ENCODE results near the gene VPS33B.

The VPS33B gene

DNA sequence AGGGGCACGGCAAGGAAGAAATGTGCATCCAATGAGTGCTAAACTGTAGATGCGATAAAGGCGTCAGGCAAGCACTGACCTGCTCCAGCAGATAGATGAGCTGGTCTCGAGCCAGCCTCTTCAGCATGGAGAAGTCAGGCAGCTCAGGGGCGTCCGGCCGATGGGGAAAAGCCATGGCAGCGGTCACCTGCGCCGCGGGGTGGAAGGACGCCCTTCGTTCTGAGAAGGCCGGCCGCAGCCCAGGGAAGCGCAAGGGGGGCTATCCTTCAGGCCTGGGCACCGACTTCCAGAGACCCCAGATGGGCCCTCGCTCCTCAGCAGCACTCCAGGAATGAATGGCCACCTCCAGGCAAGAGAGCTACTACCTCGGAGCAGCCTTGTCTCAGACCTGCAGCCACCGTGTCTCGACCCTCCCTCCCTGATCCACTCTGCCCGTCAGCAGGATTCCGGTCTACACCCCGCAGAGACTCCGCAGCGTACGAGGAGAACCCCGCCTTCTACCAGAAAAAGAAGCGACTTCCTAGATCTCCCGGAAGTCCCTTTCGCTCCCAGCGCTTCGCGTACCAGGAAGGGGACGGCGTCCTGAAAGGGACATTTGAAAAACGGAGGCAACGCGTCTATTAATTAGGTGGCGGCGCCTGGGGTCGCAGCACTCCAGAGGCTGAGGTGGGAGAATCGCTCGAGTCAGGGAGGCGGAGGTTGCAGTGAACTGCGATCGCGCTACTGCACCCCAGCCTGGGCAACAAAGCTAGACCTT is at the start of gene VPS33B:
VPS33B (minus strand) TSS at position 520 of the 757 bp plus-strand sequence; CDS start at position 175, 345 bp downstream.
- H3K9ac ChIP-seq (ENCODE audit: low read depth, low read length): peak within 1 kb of the TSS; percentile 71

DNA sequence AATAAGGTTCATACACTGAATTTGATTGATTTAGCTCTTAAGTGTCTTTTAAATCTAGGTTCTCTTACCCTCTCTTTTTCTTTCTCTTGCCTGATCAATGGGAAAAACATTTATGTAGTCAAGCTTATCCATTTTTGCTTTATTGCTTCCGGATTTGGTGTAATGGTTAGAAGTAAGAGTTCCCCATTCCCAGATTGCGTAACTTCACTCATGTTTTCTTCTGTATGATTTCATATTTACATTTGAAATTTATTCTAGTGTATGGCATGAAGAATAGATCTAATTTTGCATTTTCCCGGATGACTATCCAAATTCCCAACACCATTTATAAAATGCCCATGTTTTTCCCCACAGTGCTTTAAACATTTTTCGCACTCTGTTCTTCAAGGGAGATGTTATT is 49.8 kb upstream of the VPS33B start:
- Histone ChIP-seq H3K9ac (ENCODE audit: low read depth, low read length) (no peak overlapping the region), H3K9me3 (ENCODE audit: control insufficient read depth, insufficient read depth, low read length) (no peaks in the 10 kb centered on the region), H3K36me3 (ENCODE audit: control insufficient read depth, insufficient read depth, low read length) (no peaks in the 10 kb centered on the region), H3K4me1 (ENCODE audit: control insufficient read depth, insufficient read depth, low read length) (no peaks in the 10 kb centered on the region), H3K27me3 (ENCODE audit: control insufficient read depth, insufficient read depth, low read length) (no peaks in the 10 kb centered on the region), H3K4me3 (ENCODE audit: low read depth, low read length) (no peak overlapping the region)

More for the DNA sequence above, at the start of gene VPS33B:
- no peaks in the 10 kb centered on the region for H3K36me3 ChIP-seq (ENCODE audit: control insufficient read depth, insufficient read depth, low read length)
- H3K4me1 ChIP-seq (ENCODE audit: control insufficient read depth, insufficient read depth, low read length): peaks cover 4% of the 10 kb centered on the region
- no peaks in the 10 kb centered on the region for H3K9me3 ChIP-seq (ENCODE audit: control insufficient read depth, insufficient read depth, low read length)
- H3K4me3 ChIP-seq (ENCODE audit: low read depth, low read length): peak within 1 kb of the TSS; percentile 94
- H3K27me3 ChIP-seq (ENCODE audit: control insufficient read depth, insufficient read depth, low read length): no peaks in the 10 kb centered on the region

DNA sequence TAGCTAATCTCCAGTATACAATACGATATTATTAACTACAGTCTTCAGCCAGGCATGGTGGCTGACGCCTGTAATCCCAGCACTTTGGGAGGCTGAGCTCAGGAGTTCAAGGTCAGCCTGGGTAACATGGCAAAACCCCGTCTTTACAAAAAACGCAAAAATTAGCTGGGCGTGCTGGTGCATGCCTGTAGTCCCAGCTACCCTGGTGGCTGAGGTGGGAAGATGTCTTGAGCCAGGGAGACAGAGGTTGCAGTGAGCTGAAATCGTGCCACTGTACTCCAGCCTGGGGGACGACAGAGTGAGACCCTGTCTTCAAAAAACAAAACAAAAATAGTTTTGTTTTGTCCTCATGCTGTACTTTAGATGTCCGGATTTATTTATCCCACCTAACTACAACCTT is 48.5 kb upstream of the VPS33B start:
- Histone ChIP-seq H3K4me3 (ENCODE audit: low read depth, low read length) (no peak overlapping the region), H3K4me1 (ENCODE audit: control insufficient read depth, insufficient read depth, low read length) (no peaks in the 10 kb centered on the region), H3K9me3 (ENCODE audit: control insufficient read depth, insufficient read depth, low read length) (no peaks in the 10 kb centered on the region), H3K27me3 (ENCODE audit: control insufficient read depth, insufficient read depth, low read length) (no peaks in the 10 kb centered on the region), H3K9ac (ENCODE audit: low read depth, low read length) (no peak overlapping the region), H3K36me3 (ENCODE audit: control insufficient read depth, insufficient read depth, low read length) (no peaks in the 10 kb centered on the region)

GRCh38 chr15:91068966-91069365 is 46.6 kb upstream of the VPS33B start:
- H3K4me1 ChIP-seq (ENCODE audit: control insufficient read depth, insufficient read depth, low read length): no peaks in the 10 kb centered on the region
- no peaks in the 10 kb centered on the region for H3K36me3 ChIP-seq (ENCODE audit: control insufficient read depth, insufficient read depth, low read length)
- no peaks in the 10 kb centered on the region for H3K27me3 ChIP-seq (ENCODE audit: control insufficient read depth, insufficient read depth, low read length)
- H3K9ac ChIP-seq (ENCODE audit: low read depth, low read length): no peak overlapping the region
- no peaks in the 10 kb centered on the region for H3K9me3 ChIP-seq (ENCODE audit: control insufficient read depth, insufficient read depth, low read length)
- no peak overlapping the region for H3K4me3 ChIP-seq (ENCODE audit: low read depth, low read length)

DNA sequence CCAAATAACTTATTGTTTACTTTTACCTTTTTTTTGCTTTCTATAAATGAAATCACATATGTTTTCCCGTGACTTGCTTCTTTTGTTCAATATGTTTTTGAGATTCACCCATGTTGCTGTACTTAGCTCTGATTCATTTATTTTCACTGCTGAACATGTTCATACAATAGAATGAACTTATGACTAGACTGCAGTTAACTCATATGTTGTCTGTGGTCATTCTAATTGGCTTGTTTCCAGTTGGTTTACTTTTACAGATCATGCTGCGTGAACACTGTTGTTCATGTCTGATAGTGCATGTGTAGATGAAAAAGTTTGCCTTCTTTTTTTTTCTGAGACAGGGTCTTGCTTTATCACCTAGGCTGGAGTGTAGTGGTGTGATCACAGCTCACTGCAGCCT is 46.0 kb upstream of the VPS33B start:
- Histone ChIP-seq H3K27me3 (ENCODE audit: control insufficient read depth, insufficient read depth, low read length) (no peaks in the 10 kb centered on the region), H3K9me3 (ENCODE audit: control insufficient read depth, insufficient read depth, low read length) (no peaks in the 10 kb centered on the region), H3K9ac (ENCODE audit: low read depth, low read length) (no peak overlapping the region), H3K4me1 (ENCODE audit: control insufficient read depth, insufficient read depth, low read length) (no peaks in the 10 kb centered on the region), H3K4me3 (ENCODE audit: low read depth, low read length) (no peak overlapping the region), H3K36me3 (ENCODE audit: control insufficient read depth, insufficient read depth, low read length) (no peaks in the 10 kb centered on the region)

- H3K9ac ChIP-seq (ENCODE audit: low read depth, low read length): no peak overlapping the region
- H3K36me3 ChIP-seq (ENCODE audit: control insufficient read depth, insufficient read depth, low read length): no peaks in the 10 kb centered on the region
- H3K4me1 ChIP-seq (ENCODE audit: control insufficient read depth, insufficient read depth, low read length): no peaks in the 10 kb centered on the region
- no peaks in the 10 kb centered on the region for H3K27me3 ChIP-seq (ENCODE audit: control insufficient read depth, insufficient read depth, low read length)
- H3K4me3 ChIP-seq (ENCODE audit: low read depth, low read length): no peak overlapping the region
- H3K9me3 ChIP-seq (ENCODE audit: control insufficient read depth, insufficient read depth, low read length): no peaks in the 10 kb centered on the region
Observed at GRCh38 chr15:91067036-91067435, 44.6 kb upstream of the VPS33B start.

DNA sequence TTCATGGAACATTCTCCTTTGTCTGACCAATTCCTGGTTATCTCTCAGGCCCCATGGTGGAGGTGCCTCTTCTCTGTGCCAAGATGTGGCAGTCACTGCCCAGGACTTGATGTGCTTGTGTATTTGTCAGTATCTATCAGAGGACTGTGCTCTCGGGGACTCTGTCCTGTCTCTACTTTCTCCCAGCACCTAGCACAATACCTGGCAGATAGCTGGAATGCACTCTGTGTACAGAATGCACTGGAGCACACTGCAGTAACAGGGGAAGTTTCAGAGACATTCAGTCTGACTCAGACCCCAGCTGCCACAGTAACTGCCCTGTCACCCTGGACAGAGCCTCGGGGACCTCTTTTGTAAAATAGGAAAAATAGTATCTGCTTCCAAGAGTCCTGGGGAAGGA is 43.1 kb upstream of the VPS33B start:
- H3K4me3 ChIP-seq (ENCODE audit: low read depth, low read length): no peak overlapping the region
- no peaks in the 10 kb centered on the region for H3K27me3 ChIP-seq (ENCODE audit: control insufficient read depth, insufficient read depth, low read length)
- no peak overlapping the region for H3K9ac ChIP-seq (ENCODE audit: low read depth, low read length)
- H3K4me1 ChIP-seq (ENCODE audit: control insufficient read depth, insufficient read depth, low read length): no peaks in the 10 kb centered on the region
- no peaks in the 10 kb centered on the region for H3K9me3 ChIP-seq (ENCODE audit: control insufficient read depth, insufficient read depth, low read length)
- H3K36me3 ChIP-seq (ENCODE audit: control insufficient read depth, insufficient read depth, low read length): no peaks in the 10 kb centered on the region

DNA sequence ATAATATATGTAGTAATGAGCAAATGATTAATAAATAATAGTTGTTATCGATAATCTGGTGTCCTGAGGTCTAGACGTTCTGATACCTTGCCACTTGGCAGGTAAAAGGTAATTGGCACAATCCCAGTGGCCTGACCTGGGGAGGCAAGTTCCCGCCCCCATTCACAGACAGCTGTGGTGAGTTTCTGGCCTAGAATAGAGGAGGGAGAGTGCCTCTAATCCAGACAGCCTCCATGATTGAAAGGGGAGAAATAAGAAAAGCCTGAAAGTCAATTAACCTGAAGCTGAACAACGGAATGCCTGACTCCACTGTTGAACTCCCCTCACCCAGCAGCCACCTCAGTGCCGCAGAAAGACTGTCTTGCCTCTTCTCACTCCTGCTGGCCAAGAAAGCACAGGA is 39.6 kb upstream of the VPS33B start:
- Histone ChIP-seq H3K9me3 (ENCODE audit: control insufficient read depth, insufficient read depth, low read length) (no peaks in the 10 kb centered on the region), H3K27me3 (ENCODE audit: control insufficient read depth, insufficient read depth, low read length) (peaks cover 2% of the 10 kb centered on the region), H3K9ac (ENCODE audit: low read depth, low read length) (no peak overlapping the region), H3K36me3 (ENCODE audit: control insufficient read depth, insufficient read depth, low read length) (no peaks in the 10 kb centered on the region), H3K4me3 (ENCODE audit: low read depth, low read length) (no peak overlapping the region), H3K4me1 (ENCODE audit: control insufficient read depth, insufficient read depth, low read length) (no peaks in the 10 kb centered on the region)

GRCh38 chr15:91061230-91061629 is 38.8 kb upstream of the VPS33B start:
- Histone ChIP-seq H3K9me3 (ENCODE audit: control insufficient read depth, insufficient read depth, low read length) (no peaks in the 10 kb centered on the region), H3K36me3 (ENCODE audit: control insufficient read depth, insufficient read depth, low read length) (no peaks in the 10 kb centered on the region), H3K4me1 (ENCODE audit: control insufficient read depth, insufficient read depth, low read length) (no peaks in the 10 kb centered on the region), H3K27me3 (ENCODE audit: control insufficient read depth, insufficient read depth, low read length) (peaks cover 4% of the 10 kb centered on the region), H3K4me3 (ENCODE audit: low read depth, low read length) (no peak overlapping the region), H3K9ac (ENCODE audit: low read depth, low read length) (no peak overlapping the region)

DNA sequence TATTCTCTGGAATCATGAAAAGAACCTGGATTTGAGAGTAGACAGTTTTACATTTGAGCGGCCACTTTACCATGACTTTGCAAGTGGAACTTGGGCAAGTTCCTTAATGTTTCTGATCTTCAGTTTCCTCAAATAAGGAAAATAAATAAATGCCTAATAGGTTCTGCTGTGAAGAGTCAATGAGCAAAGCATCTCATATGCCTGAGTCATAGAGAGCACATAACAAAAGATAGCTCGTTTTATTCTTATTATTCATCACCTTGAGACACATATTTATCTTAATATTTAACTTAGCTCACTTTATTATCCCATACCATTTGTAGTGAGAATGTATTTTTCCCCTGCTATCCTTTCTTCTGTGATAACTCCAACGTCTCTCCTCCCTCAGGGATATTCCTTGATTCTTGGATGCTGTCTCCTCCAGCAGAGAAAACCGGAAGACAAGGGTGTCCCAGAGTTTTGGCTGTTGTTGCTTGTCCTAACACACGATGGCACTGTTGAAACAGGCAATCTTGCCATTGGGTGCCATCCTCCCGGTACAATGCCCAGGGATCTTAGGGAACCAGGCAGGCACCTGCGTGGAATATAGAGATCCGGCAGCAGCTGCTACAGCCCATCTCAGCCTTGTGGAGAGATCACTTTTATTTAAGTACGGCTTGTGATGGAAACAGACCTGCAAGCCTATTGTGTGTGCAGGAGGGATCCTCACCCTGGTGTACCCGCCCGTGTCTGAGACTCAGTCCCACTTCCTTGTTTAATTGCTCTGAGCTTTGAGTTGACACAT is 33.3 kb upstream of the VPS33B start:
- H3K27me3 ChIP-seq (ENCODE audit: control insufficient read depth, insufficient read depth, low read length): peaks cover 4% of the 10 kb centered on the region

GRCh38 chr15:91054816-91055215 is 32.4 kb upstream of the VPS33B start:
- Histone ChIP-seq H3K36me3 (ENCODE audit: control insufficient read depth, insufficient read depth, low read length) (no peaks in the 10 kb centered on the region), H3K9ac (ENCODE audit: low read depth, low read length) (no peak overlapping the region), H3K9me3 (ENCODE audit: control insufficient read depth, insufficient read depth, low read length) (no peaks in the 10 kb centered on the region), H3K27me3 (ENCODE audit: control insufficient read depth, insufficient read depth, low read length) (peaks cover 4% of the 10 kb centered on the region), H3K4me1 (ENCODE audit: control insufficient read depth, insufficient read depth, low read length) (no peaks in the 10 kb centered on the region), H3K4me3 (ENCODE audit: low read depth, low read length) (no peak overlapping the region)

More for the DNA sequence above, 33.3 kb upstream of the VPS33B start:
- no peak overlapping the region for H3K9ac ChIP-seq (ENCODE audit: low read depth, low read length)
- H3K36me3 ChIP-seq (ENCODE audit: control insufficient read depth, insufficient read depth, low read length): no peaks in the 10 kb centered on the region
- H3K9me3 ChIP-seq (ENCODE audit: control insufficient read depth, insufficient read depth, low read length): no peaks in the 10 kb centered on the region
- H3K4me3 ChIP-seq (ENCODE audit: low read depth, low read length): no peak overlapping the region
- H3K4me1 ChIP-seq (ENCODE audit: control insufficient read depth, insufficient read depth, low read length): no peaks in the 10 kb centered on the region

- H3K9me3 ChIP-seq (ENCODE audit: control insufficient read depth, insufficient read depth, low read length): no peaks in the 10 kb centered on the region
- H3K27me3 ChIP-seq (ENCODE audit: control insufficient read depth, insufficient read depth, low read length): no peaks in the 10 kb centered on the region
- H3K9ac ChIP-seq (ENCODE audit: low read depth, low read length): no peak overlapping the region
- no peaks in the 10 kb centered on the region for H3K36me3 ChIP-seq (ENCODE audit: control insufficient read depth, insufficient read depth, low read length)
- no peak overlapping the region for H3K4me3 ChIP-seq (ENCODE audit: low read depth, low read length)
- no peaks in the 10 kb centered on the region for H3K4me1 ChIP-seq (ENCODE audit: control insufficient read depth, insufficient read depth, low read length)
Observed at GRCh38 chr15:91051248-91051647, 28.9 kb upstream of the VPS33B start.

All from iPS-15b (cell line).